Keratinocyte (primary cell): Measurements from ENCODE around the gene TMPRSS6. TPM values are rescaled to one million over a fixed set of nuclear protein-coding genes. Genes with fewer than 3 reads are reported as not detected.

Experiments
- DNase-seq: peaks from one replicate; pipeline ENCODE4 v3.0.0-alpha.2; 2011; ENCODE audit warnings: low read depth, missing footprints, low spot score
- FAIRE-seq: peaks from 2 replicates; lab custom pipeline; 2011; peaks lifted over from hg19 to GRCh38; lab: Jason Lieb, UNC
- H2AFZ ChIP-seq: 2 replicates; pipeline ENCODE4 v1.6.0; 2012; ENCODE audit warnings: low read length, control low read depth, inconsistent platforms; ENCODE audit not compliant: control insufficient read depth
- H3K27ac ChIP-seq: 2 replicates; pipeline ENCODE4 v1.5.1; 2011; ENCODE audit warnings: low read length; ENCODE audit not compliant: control insufficient read depth, insufficient read depth
- H3K27me3 ChIP-seq: 3 replicates; pipeline ENCODE4 v1.6.0; 2011; ENCODE audit warnings: low read length; ENCODE audit not compliant: control insufficient read depth, insufficient read depth; ENCODE audit errors: extremely low read depth
- H3K36me3 ChIP-seq, 2 experiments: 2 replicates in 1 of 2; 3 replicates in 1 of 2; pipeline ENCODE4 v1.5.1; 2011; ENCODE audit warnings: low read length in 2 of 2, mild to moderate bottlenecking in 1 of 2; ENCODE audit not compliant: control insufficient read depth in 2 of 2, insufficient read depth in 2 of 2; ENCODE audit errors: extremely low read depth in 1 of 2
- H3K4me1 ChIP-seq: 3 replicates; pipeline ENCODE4 v1.5.1; 2011; ENCODE audit warnings: low read length; ENCODE audit not compliant: control insufficient read depth, insufficient read depth; ENCODE audit errors: extremely low read depth
- H3K4me2 ChIP-seq: 3 replicates; pipeline ENCODE4 v1.6.0; 2011; ENCODE audit warnings: low read depth, low read length; ENCODE audit not compliant: control insufficient read depth, insufficient read depth; ENCODE audit errors: extremely low read depth
- H3K4me3 ChIP-seq, 3 experiments: fragments of 200-600 bp in 1 of 3; sonication (generic) in 1 of 3; 2 replicates in 2 of 3; 3 replicates in 1 of 3; pipeline ENCODE4 v1.5.1; 2011 to 2016; ENCODE audit warnings: low read length in 3 of 3, mild to moderate bottlenecking in 3 of 3, control low read depth in 2 of 3, inconsistent platforms in 1 of 3, low read depth in 1 of 3, mixed read lengths in 1 of 3, mixed run types in 1 of 3, moderate library complexity in 1 of 3; ENCODE audit not compliant: control insufficient read depth in 2 of 3, insufficient read depth in 2 of 3; ENCODE audit errors: extremely low read depth in 1 of 3
- H3K79me2 ChIP-seq: 2 replicates; pipeline ENCODE4 v1.6.0; 2012; ENCODE audit warnings: low read length; ENCODE audit not compliant: control insufficient read depth, insufficient read depth
- H3K9ac ChIP-seq: 3 replicates; pipeline ENCODE4 v1.6.0; 2011; ENCODE audit warnings: low read length; ENCODE audit not compliant: control insufficient read depth, insufficient read depth; ENCODE audit errors: extremely low read depth
- H3K9me1 ChIP-seq: 3 replicates; pipeline ENCODE4 v1.6.0; 2011; ENCODE audit warnings: low read length; ENCODE audit not compliant: control insufficient read depth, insufficient read depth; ENCODE audit errors: extremely low read depth
- H3K9me3 ChIP-seq: 2 replicates; pipeline ENCODE4 v1.5.1; 2012; ENCODE audit warnings: low read depth, low read length; ENCODE audit not compliant: control insufficient read depth
- H4K20me1 ChIP-seq: 3 replicates; pipeline ENCODE4 v1.6.0; 2011; ENCODE audit warnings: low read length; ENCODE audit not compliant: control insufficient read depth, insufficient read depth; ENCODE audit errors: extremely low read depth
- CTCF ChIP-seq, 3 experiments: IDR thresholded peaks in 1 of 3; conservative IDR thresholded peaks in 1 of 3; optimal IDR thresholded peaks in 1 of 3; 2 replicates in 2 of 3; 3 replicates in 1 of 3; pipeline versions ENCODE3 to v1.5.1; 2011; ENCODE audit warnings: low read length in 3 of 3, mild to moderate bottlenecking in 3 of 3, moderate library complexity in 2 of 3, control low read depth in 1 of 3, inconsistent platforms in 1 of 3; ENCODE audit not compliant: insufficient read depth in 2 of 3; ENCODE audit errors: extremely low read depth in 1 of 3
- EZH2 ChIP-seq: IDR thresholded peaks from one replicate; pipeline ENCODE4 v1.6.1; 2012; ENCODE audit warnings: inconsistent platforms, mild to moderate bottlenecking, low read length, moderate library complexity
- dilution Hi-C: fragments of 300-500 bp; cut with MboI; formaldehyde crosslinking; loops from one replicate; pipeline ENCODE4 v1.7.0; 2020; ENCODE audit warnings: low sequenced_read_pairs; ENCODE audit not compliant: extremely low pct_ligation_motif_present
- polyA plus RNA-seq, 5 experiments: library from polyadenylated mRNA; depleted of rRNA in 3 of 5; stranded (reverse) in 3 of 5; stranded (forward) in 1 of 5; unstranded in 1 of 5; fragments of >200 nt; gene quantifications; 1 replicate in 1 of 5; 2 replicates in 3 of 5; 3 replicates in 1 of 5; pipeline versions ENCODE4 v1.2.1 to v1.2.3, GENCODE V29; 2011 to 2012; ENCODE audit warnings: missing spikeins in 2 of 5, low read depth in 1 of 5, low replicate concordance in 1 of 5

The TMPRSS6 gene
- polyA plus RNA-seq, 1 donor (not counting 4 experiments of a cell fraction or from before 2014, with no cell fraction given) = not detected

GRCh38 chr22:37016134-37016910, 93.2 kb downstream of the TMPRSS6 start:
- Histone ChIP-seq H3K27me3 (no peaks in the 10 kb centered on the region), H3K36me3 (peaks cover 0 to 3% of the 10 kb centered on the region in 2 experiments), H3K9ac (no peak overlapping the region), H3K4me3 (no peak overlapping the region), H3K9me1 (no peaks in the 10 kb centered on the region), H4K20me1 (no peaks in the 10 kb centered on the region), H3K79me2 (peaks cover 7% of the 10 kb centered on the region), H3K27ac (no peak overlapping the region), H3K9me3 (no peaks in the 10 kb centered on the region), H3K4me1 (peaks cover 8% of the 10 kb centered on the region), H2AFZ (no peak overlapping the region), H3K4me2 (no peak overlapping the region)
- TF ChIP-seq EZH2 (no peak), CTCF (optimal IDR thresholded peaks at IDR 0.05 in 1 of 3, IDR thresholded peaks at IDR 0.05 in 1 of 3, conservative IDR thresholded peaks at IDR 0.05 in 1 of 3; ENCODE audit: extremely low read depth in 1 of 3, insufficient read depth in 2 of 3, low read length in 3 of 3) (no peak)
- DNase-seq (no peak), FAIRE-seq (no peak)
- dilution Hi-C loops = no loop called here

GRCh38 chr22:37015587-37015878, 94.0 kb downstream of the TMPRSS6 start:
- no peak for TF ChIP-seq CTCF (optimal IDR thresholded peaks at IDR 0.05 in 1 of 3, IDR thresholded peaks at IDR 0.05 in 1 of 3, conservative IDR thresholded peaks at IDR 0.05 in 1 of 3; ENCODE audit: extremely low read depth in 1 of 3, insufficient read depth in 2 of 3, low read length in 3 of 3)
- TF ChIP-seq EZH2 = no peak
- dilution Hi-C loops = no loop called here

More at GRCh38 chr22:37015587-37015878, 94.0 kb downstream of the TMPRSS6 start:
- Histone ChIP-seq H3K79me2 (peaks cover 4% of the 10 kb centered on the region), H2AFZ (no peak overlapping the region), H3K9me1 (no peaks in the 10 kb centered on the region), H3K4me1 (peaks cover 7% of the 10 kb centered on the region), H3K27me3 (no peaks in the 10 kb centered on the region), H3K9me3 (no peaks in the 10 kb centered on the region), H4K20me1 (no peaks in the 10 kb centered on the region), H3K36me3 (peaks cover 0 to 3% of the 10 kb centered on the region in 2 experiments), H3K9ac (no peak overlapping the region), H3K4me3 (no peak overlapping the region), H3K4me2 (no peak overlapping the region), H3K27ac (no peak overlapping the region)
- no peak for DNase-seq
- FAIRE-seq = no peak

Other genes with a start within 250 kb of the TMPRSS6 start
- 0.37 to 0.42 TPM in 2 of 3 replicates, not detected in the other for gene NCF4, start 248.7 kb downstream of the TMPRSS6 start, polyA plus RNA-seq
- 0.02 to 0.08 TPM (median 0.08 TPM) in 3 replicates for gene CSF2RB, start 196.1 kb downstream of the TMPRSS6 start, polyA plus RNA-seq
- gene TST, start 90.3 kb downstream of the TMPRSS6 start, polyA plus RNA-seq = 18.8 to 38.9 TPM (median 19.9 TPM) in 3 replicates
- 23.5 to 37.9 TPM (median 27.8 TPM) in 3 replicates for gene MPST, start 90.0 kb downstream of the TMPRSS6 start, polyA plus RNA-seq
- gene KCTD17, start 58.0 kb downstream of the TMPRSS6 start, polyA plus RNA-seq = 16.3 to 22.6 TPM (median 18.6 TPM) in 3 replicates
- gene IL2RB, start 40.2 kb upstream of the TMPRSS6 start, polyA plus RNA-seq = 0.08 to 0.24 TPM (median 0.12 TPM) in 3 replicates
- gene C1QTNF6, start 78.5 kb upstream of the TMPRSS6 start, polyA plus RNA-seq = 17.1 to 28.2 TPM (median 25.4 TPM) in 3 replicates
- not detected in 3 replicates for gene SSTR3, start 102.8 kb upstream of the TMPRSS6 start, polyA plus RNA-seq
- 71.9 to 128 TPM (median 78.6 TPM) in 3 replicates for gene RAC2, start 134.6 kb upstream of the TMPRSS6 start, polyA plus RNA-seq
- gene CYTH4, start 172.8 kb upstream of the TMPRSS6 start, polyA plus RNA-seq = 0.05 to 0.12 TPM (median 0.06 TPM) in 3 replicates